LHCN-M2 (cell line): Measurements from ENCODE around the gene DPP7. TPM values are rescaled to one million over a fixed set of nuclear protein-coding genes. Genes with fewer than 3 reads are reported as not detected.
"Not testable (repeated sequence)": the region's sequence is repeated elsewhere in the genome, so short reads cannot be mapped to it uniquely, and the experiment has no call there.

Experiments
- DNase-seq: peaks from one replicate; pipeline ENCODE4 v3.0.0-alpha.2; 2012; ENCODE audit warnings: low read depth
- total RNA-seq: library from RNA; depleted of rRNA; stranded (reverse); fragments of >200 nt; gene quantifications from 2 replicates; pipeline ENCODE4 v1.2.3, GENCODE V29; 2014

DPP7 gene
- total RNA-seq, 1 experiment from 2014 or later = 91.5 TPM

GRCh38 chr9:137148242-137148641 lies 33.7 kb upstream of the DPP7 start:
- DNase-seq = no peak

DNA sequence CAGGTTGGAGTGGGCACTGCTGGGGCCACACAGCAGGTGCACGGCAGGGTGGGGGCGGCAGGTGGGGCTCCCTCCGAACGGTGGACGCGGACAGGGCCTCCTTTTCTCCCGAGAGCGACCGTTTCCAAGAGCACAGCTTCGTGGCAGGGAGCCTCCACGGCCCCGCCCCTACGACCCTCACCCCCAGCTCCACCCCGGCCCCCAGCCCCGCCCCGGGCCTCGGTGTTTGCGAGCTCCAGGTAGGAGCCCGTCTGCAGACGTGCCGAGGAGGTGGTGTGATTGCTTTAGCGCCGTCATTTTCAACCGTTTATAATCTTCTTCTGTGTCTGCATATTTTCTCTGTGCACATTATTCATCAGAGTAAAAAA lies 33.2 kb upstream of the DPP7 start:
- no peak for DNase-seq

GRCh38 chr9:137147091-137147792 lies 32.7 kb upstream of the DPP7 start:
- no peak for DNase-seq

GRCh38 chr9:137146527-137146918 lies 32.0 kb upstream of the DPP7 start:
- no peak for DNase-seq

- no peak for DNase-seq
Measured at GRCh38 chr9:137145731-137146526, 31.4 kb upstream of the DPP7 start.

- DNase-seq = no peak
Measured at GRCh38 chr9:137143459-137143858, 28.9 kb upstream of the DPP7 start.

GRCh38 chr9:137141976-137142936 lies 27.7 kb upstream of the DPP7 start:
- DNase-seq = no peak

DNA sequence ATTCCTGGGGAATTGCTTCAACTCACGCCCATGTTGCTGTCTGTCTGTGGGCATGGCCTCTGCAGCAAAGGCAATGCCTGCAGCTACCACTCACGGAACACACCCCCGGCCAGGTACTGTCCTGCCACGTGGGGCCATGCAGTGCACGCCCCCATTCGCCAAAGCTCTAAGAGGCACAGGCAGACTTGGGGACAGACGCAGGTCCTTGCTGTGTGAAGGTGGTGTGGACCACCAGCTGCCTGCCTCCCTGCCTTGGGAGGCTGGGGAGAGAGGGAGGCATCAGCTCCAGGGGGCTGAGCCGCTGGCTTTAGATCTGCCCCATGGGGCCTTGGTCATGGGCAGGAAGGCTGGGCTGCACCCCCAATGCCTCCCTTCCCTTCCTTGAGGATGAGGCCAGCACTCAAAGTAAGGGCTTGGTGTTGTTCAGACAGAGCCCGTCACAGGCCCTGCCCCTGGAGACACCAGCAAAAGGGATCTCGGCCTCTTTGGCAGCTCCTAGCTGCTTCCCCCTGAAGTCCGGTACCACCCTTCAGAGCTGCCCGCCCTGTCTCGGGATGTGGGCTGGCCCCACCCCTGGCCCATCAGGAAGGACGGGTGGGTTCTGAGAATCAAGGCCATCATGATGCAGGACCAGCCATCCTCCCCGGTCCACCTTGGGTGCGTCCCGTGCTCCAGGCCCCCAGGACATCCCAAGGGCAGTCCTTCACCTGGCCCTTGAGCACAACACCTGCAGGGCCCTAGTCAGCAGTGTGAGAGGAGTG lies 26.7 kb upstream of the DPP7 start:
- DNase-seq = no peak

GRCh38 chr9:137140151-137141012 lies 25.8 kb upstream of the DPP7 start:
- DNase-seq = no peak

GRCh38 chr9:137139468-137140150 lies 25.1 kb upstream of the DPP7 start:
- DNase-seq = no peak

DNA sequence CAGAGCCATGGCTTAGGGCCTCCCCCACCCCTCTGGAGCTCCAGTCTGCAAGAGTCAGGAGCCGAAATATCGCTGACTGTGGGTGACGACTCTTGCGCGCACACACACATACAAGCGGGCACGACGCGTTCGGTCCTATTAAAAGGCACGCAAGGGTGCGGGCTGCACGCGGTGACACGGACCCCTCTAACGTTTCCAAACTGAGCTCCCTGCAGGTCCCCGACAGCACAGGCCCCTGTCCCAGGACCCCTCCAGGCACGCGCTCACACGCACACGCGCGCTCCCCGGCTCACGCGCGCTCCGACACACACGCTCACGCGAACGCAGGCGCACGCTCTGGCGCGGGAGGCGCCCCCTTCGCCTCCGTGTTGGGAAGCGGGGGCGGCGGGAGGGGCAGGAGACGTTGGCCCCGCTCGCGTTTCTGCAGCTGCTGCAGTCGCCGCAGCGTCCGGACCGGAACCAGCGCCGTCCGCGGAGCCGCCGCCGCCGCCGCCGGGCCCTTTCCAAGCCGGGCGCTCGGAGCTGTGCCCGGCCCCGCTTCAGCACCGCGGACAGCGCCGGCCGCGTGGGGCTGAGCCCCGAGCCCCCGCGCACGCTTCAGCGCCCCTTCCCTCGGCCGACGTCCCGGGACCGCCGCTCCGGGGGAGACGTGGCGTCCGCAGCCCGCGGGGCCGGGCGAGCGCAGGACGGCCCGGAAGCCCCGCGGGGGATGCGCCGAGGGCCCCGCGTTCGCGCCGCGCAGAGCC lies 24.4 kb upstream of the DPP7 start, which contains the start of gene GRIN1:
Gene GRIN1, plus strand, starts transcription at position 433 of the 746 bp plus-strand sequence. CDS start 333 bp downstream, outside the sequence.
- no peak for DNase-seq

- DNase-seq = no peak
Measured at GRCh38 chr9:137138058-137138721, 23.7 kb upstream of the DPP7 start.

- peak; percentile 39 for DNase-seq
Measured at GRCh38 chr9:137136881-137137607, 22.5 kb upstream of the DPP7 start.

DNA sequence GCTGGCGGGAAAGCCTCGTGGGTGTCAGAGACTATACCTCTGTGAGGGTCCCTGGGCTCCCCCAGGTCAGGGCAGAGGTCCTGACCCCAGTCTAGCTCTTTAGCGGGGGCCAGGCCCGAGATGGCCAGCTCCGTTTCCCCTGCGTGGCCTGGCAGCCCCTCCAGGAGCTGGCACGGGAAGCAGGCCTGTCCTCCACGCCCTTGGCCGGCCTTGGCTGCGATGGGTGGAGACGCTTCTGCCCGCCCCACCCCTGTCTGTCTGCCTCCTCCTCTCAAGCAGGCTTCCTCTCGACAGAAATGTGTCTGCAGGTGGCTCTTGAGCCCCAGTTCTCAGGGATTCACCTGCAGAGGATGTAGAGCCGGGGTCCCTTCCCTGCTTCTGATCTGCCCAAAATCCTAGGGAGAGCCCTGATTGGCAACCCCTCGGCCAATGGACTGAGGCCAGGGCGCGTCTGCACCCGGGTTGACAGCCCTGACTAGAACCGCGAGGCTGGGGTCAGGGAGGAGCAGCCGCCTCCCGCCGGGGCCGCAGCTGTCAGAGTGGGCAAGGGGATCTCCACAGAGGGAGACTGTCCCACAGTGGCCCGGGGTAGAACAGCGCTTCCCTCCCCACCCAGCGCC lies 21.8 kb upstream of the DPP7 start:
- DNase-seq = no peak

GRCh38 chr9:137135154-137135553 lies 20.6 kb upstream of the DPP7 start:
- not testable (repeated sequence) for DNase-seq

DNA sequence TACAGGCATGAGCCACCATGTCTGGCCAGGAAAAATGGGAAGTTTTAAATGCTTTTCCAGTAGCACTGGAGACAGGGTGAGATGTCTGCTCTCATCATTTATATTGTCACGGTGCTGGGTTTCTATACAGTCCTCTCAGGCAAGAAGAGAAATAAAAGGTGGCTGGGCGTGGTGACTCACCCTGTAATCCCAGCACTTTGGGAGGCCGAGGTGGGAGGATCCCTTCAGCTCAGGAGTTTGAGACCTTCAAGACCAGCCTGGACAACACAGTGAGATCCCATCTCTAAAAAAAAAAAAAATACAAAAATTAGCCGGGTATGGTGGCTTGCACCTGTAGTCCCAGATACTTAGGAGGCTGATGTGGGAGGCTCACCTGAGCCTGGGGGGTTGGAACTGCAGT lies 19.7 kb upstream of the DPP7 start:
- DNase-seq = no peak

GRCh38 chr9:137130176-137130755 lies 15.7 kb upstream of the DPP7 start:
- no peak for DNase-seq
